Activated naive CD8-positive, alpha-beta T cell treated with anti-CD3 and anti-CD28 coated beads for 36 hours (primary cell): ENCODE data around the gene DDX28. TPM values are rescaled to one million over a fixed set of nuclear protein-coding genes. Genes with fewer than 3 reads are reported as not detected.
"Not testable (repeated sequence)": the region's sequence is repeated elsewhere in the genome, so short reads cannot be mapped to it uniquely, and the experiment has no call there.

ENCODE experiments used
- DNase-seq: peaks from one replicate; pipeline ENCODE4 v3.0.0; 2021
- H3K27ac Mint-ChIP-seq: one replicate; pipeline ENCODE4 v1.8.0; 2022; ENCODE audit warnings: mild to moderate bottlenecking, moderate library complexity, mixed read lengths
- H3K27me3 Mint-ChIP-seq: one replicate; pipeline ENCODE4 v1.8.0; 2022; ENCODE audit warnings: mild to moderate bottlenecking, mixed read lengths
- H3K36me3 Mint-ChIP-seq: one replicate; pipeline ENCODE4 v1.8.0; 2021; ENCODE audit warnings: mild to moderate bottlenecking, mixed read lengths
- H3K4me1 Mint-ChIP-seq: one replicate; pipeline ENCODE4 v1.8.0; 2021; ENCODE audit warnings: mixed read lengths
- H3K4me3 Mint-ChIP-seq: one replicate; pipeline ENCODE4 v1.8.0; 2022; ENCODE audit warnings: mild to moderate bottlenecking, moderate library complexity, mixed read lengths
- H3K9me3 Mint-ChIP-seq: one replicate; pipeline ENCODE4 v1.8.0; 2022; ENCODE audit warnings: mixed read lengths
- total RNA-seq, 2 experiments: library from RNA; stranded (reverse); gene quantifications; one replicate each; pipeline ENCODE4 v1.2.3, GENCODE V29; 2021

The DDX28 gene
- total RNA-seq, 2 experiments from 2014 or later, result 32.0 to 32.3 TPM

- DNase-seq, result no peak
- Mint-ChIP-seq H3K36me3 (no peaks in the 10 kb centered on the region), H3K27me3 (no peaks in the 10 kb centered on the region), H3K9me3 (no peaks in the 10 kb centered on the region), H3K4me1 (peaks cover 11% of the 10 kb centered on the region), H3K27ac (no peak within 1 kb of the TSS), H3K4me3 (no peak within 1 kb of the TSS)
Observed at GRCh38 chr16:68015681-68016080, 7.4 kb downstream of the DDX28 start, which contains the start of gene DPEP2NB. TSS of gene DPEP2NB (minus strand) at chr16:68015911. CDS start at chr16:68015770, 141 bp downstream.

GRCh38 chr16:68013440-68013839 lies 9.6 kb downstream of the DDX28 start:
- no peaks in the 10 kb centered on the region for H3K9me3 Mint-ChIP-seq
- peak overlapping the region; percentile 57 for H3K27ac Mint-ChIP-seq
- H3K27me3 Mint-ChIP-seq, result no peaks in the 10 kb centered on the region
- DNase-seq, result no peak
- H3K36me3 Mint-ChIP-seq, result no peaks in the 10 kb centered on the region
- peaks cover 11% of the 10 kb centered on the region for H3K4me1 Mint-ChIP-seq
- H3K4me3 Mint-ChIP-seq, result no peak overlapping the region

- H3K4me3 Mint-ChIP-seq, H3K27ac Mint-ChIP-seq, DNase-seq, H3K9me3 Mint-ChIP-seq, H3K27me3 Mint-ChIP-seq, H3K36me3 Mint-ChIP-seq: not testable (repeated sequence)
- peaks cover 21% of the 10 kb centered on the region for H3K4me1 Mint-ChIP-seq
Observed at GRCh38 chr16:68009872-68010271, 13.2 kb downstream of the DDX28 start.

- H3K4me1 Mint-ChIP-seq, result peaks cover 18% of the 10 kb centered on the region
- no peaks in the 10 kb centered on the region for H3K27me3 Mint-ChIP-seq
- no peaks in the 10 kb centered on the region for H3K9me3 Mint-ChIP-seq
- DNase-seq, result no peak
- H3K4me3 Mint-ChIP-seq, result no peak overlapping the region
- no peaks in the 10 kb centered on the region for H3K36me3 Mint-ChIP-seq
- no peak overlapping the region for H3K27ac Mint-ChIP-seq
Observed at GRCh38 chr16:68009157-68009735, 13.8 kb downstream of the DDX28 start.

GRCh38 chr16:68005786-68006286 lies 17.2 kb downstream of the DDX28 start:
- peak overlapping the region; percentile 22 for H3K4me3 Mint-ChIP-seq
- peak overlapping the region; percentile 81 for H3K27ac Mint-ChIP-seq
- DNase-seq, result no peak
- H3K4me1 Mint-ChIP-seq, result peaks cover 9% of the 10 kb centered on the region
- H3K9me3 Mint-ChIP-seq, result no peaks in the 10 kb centered on the region
- H3K27me3 Mint-ChIP-seq, result no peaks in the 10 kb centered on the region
- no peaks in the 10 kb centered on the region for H3K36me3 Mint-ChIP-seq

GRCh38 chr16:68005211-68005610 lies 17.8 kb downstream of the DDX28 start:
- no peaks in the 10 kb centered on the region for H3K9me3 Mint-ChIP-seq
- no peak for DNase-seq
- H3K36me3 Mint-ChIP-seq, result no peaks in the 10 kb centered on the region
- peaks cover 13% of the 10 kb centered on the region for H3K4me1 Mint-ChIP-seq
- H3K4me3 Mint-ChIP-seq, result no peak overlapping the region
- H3K27ac Mint-ChIP-seq, result peak overlapping the region; percentile 81
- H3K27me3 Mint-ChIP-seq, result no peaks in the 10 kb centered on the region

- Mint-ChIP-seq H3K36me3 (peaks cover 4% of the 10 kb centered on the region), H3K4me1 (peaks cover 31% of the 10 kb centered on the region), H3K4me3 (no peak overlapping the region), H3K27ac (no peak overlapping the region), H3K9me3 (peaks cover 1% of the 10 kb centered on the region), H3K27me3 (no peaks in the 10 kb centered on the region)
- DNase-seq, result no peak
Observed at GRCh38 chr16:68003031-68003430, 20.0 kb downstream of the DDX28 start.

GRCh38 chr16:68000450-68000849 lies 22.6 kb downstream of the DDX28 start:
- H3K4me1 Mint-ChIP-seq, result peaks cover 35% of the 10 kb centered on the region
- no peak overlapping the region for H3K4me3 Mint-ChIP-seq
- peak overlapping the region; percentile 12 for H3K27ac Mint-ChIP-seq
- H3K27me3 Mint-ChIP-seq, result no peaks in the 10 kb centered on the region
- peaks cover 1% of the 10 kb centered on the region for H3K9me3 Mint-ChIP-seq
- DNase-seq, result no peak
- peaks cover 11% of the 10 kb centered on the region for H3K36me3 Mint-ChIP-seq

- no peaks in the 10 kb centered on the region for H3K27me3 Mint-ChIP-seq
Observed at GRCh38 chr16:67999985-68000384, 23.0 kb downstream of the DDX28 start.

GRCh38 chr16:67998779-67999688 lies 24.0 kb downstream of the DDX28 start, which contains the start of gene DPEP2:
TSS of gene DPEP2 (minus strand) at chr16:67999484. CDS start at chr16:67993212, 6,272 bp downstream.
- not testable (repeated sequence) for H3K9me3 Mint-ChIP-seq, H3K27me3 Mint-ChIP-seq
- DNase-seq, result peak; percentile 61
- H3K36me3 Mint-ChIP-seq, result peaks cover 12% of the 10 kb centered on the region
- peak within 1 kb of the TSS; percentile 88 for H3K27ac Mint-ChIP-seq
- H3K4me3 Mint-ChIP-seq, result peak within 1 kb of the TSS; percentile 76
- H3K4me1 Mint-ChIP-seq, result peaks cover 42% of the 10 kb centered on the region

More at GRCh38 chr16:67999985-68000384, 23.0 kb downstream of the DDX28 start:
- peaks cover 1% of the 10 kb centered on the region for H3K9me3 Mint-ChIP-seq
- peak overlapping the region; percentile 76 for H3K4me3 Mint-ChIP-seq
- H3K27ac Mint-ChIP-seq, result peak overlapping the region; percentile 88
- H3K4me1 Mint-ChIP-seq, result peaks cover 38% of the 10 kb centered on the region
- no peak for DNase-seq
- peaks cover 12% of the 10 kb centered on the region for H3K36me3 Mint-ChIP-seq

GRCh38 chr16:67998231-67998778 lies 24.7 kb downstream of the DDX28 start:
- H3K36me3 Mint-ChIP-seq, result peaks cover 12% of the 10 kb centered on the region
- peak overlapping the region; percentile 88 for H3K27ac Mint-ChIP-seq
- H3K27me3 Mint-ChIP-seq, H3K4me3 Mint-ChIP-seq, DNase-seq, H3K9me3 Mint-ChIP-seq: not testable (repeated sequence)
- peaks cover 48% of the 10 kb centered on the region for H3K4me1 Mint-ChIP-seq

- Mint-ChIP-seq H3K4me3 (no peak overlapping the region), H3K27ac (peak overlapping the region; percentile 42), H3K4me1 (peaks cover 53% of the 10 kb centered on the region), H3K9me3 (peaks cover 1% of the 10 kb centered on the region), H3K27me3 (no peaks in the 10 kb centered on the region), H3K36me3 (peaks cover 12% of the 10 kb centered on the region)
- DNase-seq, result no peak
Observed at GRCh38 chr16:67996666-67997065, 26.4 kb downstream of the DDX28 start.

GRCh38 chr16:67995423-67995822 lies 27.6 kb downstream of the DDX28 start:
- peak overlapping the region; percentile 84 for H3K27ac Mint-ChIP-seq
- peaks cover 52% of the 10 kb centered on the region for H3K4me1 Mint-ChIP-seq
- peak; percentile 55 for DNase-seq
- H3K36me3 Mint-ChIP-seq, result peaks cover 12% of the 10 kb centered on the region
- H3K4me3 Mint-ChIP-seq, result no peak overlapping the region
- no peaks in the 10 kb centered on the region for H3K27me3 Mint-ChIP-seq
- peaks cover 1% of the 10 kb centered on the region for H3K9me3 Mint-ChIP-seq

- not testable (repeated sequence) for H3K9me3 Mint-ChIP-seq, DNase-seq, H3K27me3 Mint-ChIP-seq
- Mint-ChIP-seq H3K4me3 (peak overlapping the region; percentile 78), H3K27ac (peak overlapping the region; percentile 98), H3K36me3 (peaks cover 12% of the 10 kb centered on the region), H3K4me1 (peaks cover 38% of the 10 kb centered on the region)
Observed at GRCh38 chr16:67994040-67994408, 29.0 kb downstream of the DDX28 start.
